ENCODE results near the gene TMC8. TPM values are rescaled to one million over a fixed set of nuclear protein-coding genes. Genes with fewer than 3 reads are reported as not detected.

TMC8 gene
- polyA plus RNA-seq, 2 of the 4 experiments (the other 2 are of a cell fraction): 0.14 to 0.26 TPM

DNA sequence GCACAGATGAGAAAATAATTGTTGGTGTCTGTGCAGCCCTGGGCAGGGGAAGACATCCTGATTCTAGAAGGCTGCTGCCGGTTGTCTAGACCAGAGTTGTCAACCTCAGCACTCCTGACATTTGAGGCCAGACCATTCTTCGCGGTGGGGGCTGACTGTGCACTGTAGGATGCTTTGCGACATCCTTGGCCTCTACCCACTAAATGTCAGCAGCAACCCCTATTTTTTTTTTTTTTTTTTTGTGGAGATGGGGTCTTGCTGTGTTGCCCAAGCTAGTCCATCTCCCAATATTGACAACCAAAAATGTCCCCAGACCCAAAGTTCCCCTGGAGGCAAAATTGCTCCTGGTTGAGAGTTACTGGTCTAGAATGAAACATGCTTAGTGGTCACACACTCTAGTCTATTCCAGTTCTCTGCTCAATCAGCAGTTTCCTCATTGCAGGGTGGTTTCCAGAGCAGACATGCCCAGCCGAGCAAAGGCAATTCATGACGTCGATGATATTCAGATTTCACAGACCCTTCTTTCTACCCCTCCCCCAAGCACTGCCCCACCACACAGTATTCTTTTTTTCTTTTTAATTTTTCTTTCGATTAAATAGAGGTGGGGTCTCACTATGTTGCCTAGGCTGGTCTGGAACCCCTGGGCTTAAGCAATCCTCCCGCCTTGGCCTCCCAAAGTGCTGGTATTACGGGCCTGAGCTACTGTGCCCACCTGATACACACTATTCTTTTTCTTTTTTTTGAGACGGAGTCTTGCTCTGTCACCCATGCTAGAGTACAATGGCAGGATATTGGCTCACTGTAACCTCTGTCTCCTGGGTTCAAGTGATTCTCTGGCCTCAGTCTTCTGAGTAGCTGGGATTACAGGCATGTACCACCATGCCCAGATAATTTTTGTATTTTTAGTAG lies 24.6 kb downstream of the TMC8 start:
- no peak overlapping the region for H3K27ac ChIP-seq
- H3K9me3 ChIP-seq: no peaks in the 10 kb centered on the region
- H3K4me2 ChIP-seq: no peak overlapping the region
- TF ChIP-seq EHMT2 (IDR thresholded peaks at IDR 0.05; ENCODE audit: low read depth): no peak
- peak; percentile 71 for TF ChIP-seq MAFK (IDR thresholded peaks at IDR 0.05; ENCODE audit: partially characterized antibody)
- WGBS (ENCODE audit: missing lambda C conversion rate): 90% methylated on average over 11 of the region's 11 CpGs
- no peak overlapping the region for H3K4me3 ChIP-seq
- CTCF ChIA-PET: interaction anchor here (0.6 to 24.0 kb wide), 3 partner anchors 13 to 255 kb away, joined by 3 to 295 read pairs (median 3); partner anchors contain the start of gene SYNGR2
- peaks cover 19% of the 10 kb centered on the region for H3K4me1 ChIP-seq
- ATAC-seq (no peak), FAIRE-seq (no peak), DNase-seq (ENCODE audit: low read depth in 1 of 2, low spot score in 1 of 2) (no peak)
- POLR2A ChIA-PET: interaction anchor here (0.6 to 0.7 kb wide), 2 partner anchors 14 to 832 kb away, joined by 3 read pairs; no protein-coding TSS in a partner anchor

DNA sequence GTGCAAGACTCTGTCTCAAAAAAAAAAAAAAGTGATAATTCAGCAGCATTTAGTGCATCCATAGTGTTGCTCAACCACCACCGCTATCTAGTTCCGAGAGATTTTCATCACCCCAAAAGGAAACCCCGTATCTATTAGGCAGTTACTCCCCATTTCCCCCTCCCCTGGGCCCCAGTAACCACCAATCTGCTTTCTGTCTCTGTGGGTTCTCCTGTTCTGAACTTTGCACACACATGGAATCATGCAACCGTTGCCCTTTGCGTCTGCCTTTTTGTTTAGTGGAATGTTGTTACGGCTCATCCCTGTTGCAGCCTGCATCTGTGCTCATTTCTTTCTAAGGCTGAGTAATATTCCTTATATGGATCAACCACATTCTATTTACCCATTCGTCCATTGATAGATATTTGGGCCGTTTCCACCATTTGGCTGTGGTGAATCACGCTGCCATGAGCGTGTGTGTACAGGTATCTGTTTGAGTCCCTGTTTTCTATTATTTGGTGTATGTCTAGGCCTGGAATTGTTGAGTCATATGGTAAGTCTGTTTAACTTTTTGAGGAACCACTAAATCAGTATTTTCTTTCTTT lies 29.1 kb downstream of the TMC8 start:
- FAIRE-seq (no peak), DNase-seq (ENCODE audit: low read depth in 1 of 2, low spot score in 1 of 2) (no peak), ATAC-seq (no peak)
- H3K27ac ChIP-seq: no peak overlapping the region
- no peak overlapping the region for H3K4me2 ChIP-seq
- 87% methylated on average over 10 of the region's 10 CpGs for WGBS (ENCODE audit: missing lambda C conversion rate)
- CTCF ChIA-PET: no interaction called here
- no peaks in the 10 kb centered on the region for H3K4me1 ChIP-seq
- H3K9me3 ChIP-seq: no peaks in the 10 kb centered on the region
- H3K4me3 ChIP-seq: no peak overlapping the region
- POLR2A ChIA-PET: no interaction called here
- no peak for TF ChIP-seq RAD21 (conservative IDR thresholded peaks at IDR 0.05 in 1 of 2, IDR thresholded peaks at IDR 0.05 in 1 of 2)
- no peak for TF ChIP-seq HDAC2 (IDR thresholded peaks at IDR 0.05)
- TF ChIP-seq JUN (IDR thresholded peaks at IDR 0.05): no peak
- no peak for TF ChIP-seq CBX2 (IDR thresholded peaks at IDR 0.05; ENCODE audit: borderline replicate concordance, low read depth)
- no peak for TF ChIP-seq GATA3 (IDR thresholded peaks at IDR 0.05; ENCODE audit: borderline replicate concordance)
- TF ChIP-seq CBX8 (IDR thresholded peaks at IDR 0.05): no peak
- no peak for TF ChIP-seq NR3C1 (IDR thresholded peaks at IDR 0.05)
- TF ChIP-seq FOXS1 (CRISPR knock-in tag; IDR thresholded peaks at IDR 0.05): no peak
- TF ChIP-seq HEYL (CRISPR knock-in tag; IDR thresholded peaks at IDR 0.05): no peak
- TF ChIP-seq SREBF2 (IDR thresholded peaks at IDR 0.05): no peak
- no peak for TF ChIP-seq POLR2A (IDR thresholded peaks at IDR 0.05; ENCODE audit: low read length)

DNA sequence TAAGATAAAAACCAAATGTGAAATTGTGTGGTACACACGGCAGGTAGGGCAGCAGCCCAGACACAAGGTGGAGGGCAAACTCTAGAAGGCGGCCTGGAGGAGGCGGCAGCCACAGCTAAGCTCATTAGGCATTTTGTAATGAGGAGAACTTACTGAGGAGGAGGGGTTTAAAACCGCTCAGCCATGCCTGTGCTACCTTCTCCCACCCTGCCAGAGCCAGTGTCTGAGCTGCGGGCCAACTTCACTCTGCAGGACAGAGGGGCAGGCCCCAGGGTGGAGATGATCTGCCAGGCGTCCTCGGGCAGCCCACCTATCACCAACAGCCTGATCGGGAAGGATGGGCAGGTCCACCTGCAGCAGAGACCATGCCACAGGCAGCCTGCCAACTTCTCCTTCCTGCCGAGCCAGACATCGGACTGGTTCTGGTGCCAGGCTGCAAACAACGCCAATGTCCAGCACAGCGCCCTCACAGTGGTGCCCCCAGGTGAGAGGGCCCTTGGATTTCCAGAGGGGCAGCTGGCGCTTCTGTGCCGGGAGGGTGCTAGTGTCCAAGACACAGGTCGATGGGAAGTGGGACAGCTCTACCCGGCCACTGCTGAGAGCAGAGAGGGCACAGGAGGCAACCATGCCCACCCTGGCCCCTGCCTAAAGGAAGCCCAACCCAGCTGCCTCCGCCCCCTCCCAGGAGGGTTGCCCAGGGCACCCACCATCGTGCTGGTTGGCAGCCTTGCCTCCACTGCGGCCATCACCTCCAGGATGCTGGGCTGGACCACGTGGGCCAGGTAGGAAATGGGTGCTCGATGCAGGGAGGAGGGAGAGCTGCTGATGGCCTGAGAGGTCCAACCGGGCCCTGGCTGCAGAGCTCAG lies 33.5 kb downstream of the TMC8 start:
- ChIA-PET CTCF (interaction anchor here (1.0 to 4.5 kb wide), 9 partner anchors 11 to 258 kb away, joined by 3 to 54 read pairs (median 8); partner anchors contain the start of gene TK1), POLR2A (no interaction called here)
- TF ChIP-seq JUN (IDR thresholded peaks at IDR 0.05): no peak
- no peak for TF ChIP-seq FOXS1 (CRISPR knock-in tag; IDR thresholded peaks at IDR 0.05)
- TF ChIP-seq ESRRA (IDR thresholded peaks at IDR 0.05; ENCODE audit: borderline replicate concordance, low read length): no peak
- TF ChIP-seq CBX2 (IDR thresholded peaks at IDR 0.05; ENCODE audit: borderline replicate concordance, low read depth): no peak
- no peak for TF ChIP-seq MAFK (IDR thresholded peaks at IDR 0.05; ENCODE audit: partially characterized antibody)
- TF ChIP-seq CHD4 (IDR thresholded peaks at IDR 0.05; ENCODE audit: borderline replicate concordance): no peak
- TF ChIP-seq, protein P1, sequence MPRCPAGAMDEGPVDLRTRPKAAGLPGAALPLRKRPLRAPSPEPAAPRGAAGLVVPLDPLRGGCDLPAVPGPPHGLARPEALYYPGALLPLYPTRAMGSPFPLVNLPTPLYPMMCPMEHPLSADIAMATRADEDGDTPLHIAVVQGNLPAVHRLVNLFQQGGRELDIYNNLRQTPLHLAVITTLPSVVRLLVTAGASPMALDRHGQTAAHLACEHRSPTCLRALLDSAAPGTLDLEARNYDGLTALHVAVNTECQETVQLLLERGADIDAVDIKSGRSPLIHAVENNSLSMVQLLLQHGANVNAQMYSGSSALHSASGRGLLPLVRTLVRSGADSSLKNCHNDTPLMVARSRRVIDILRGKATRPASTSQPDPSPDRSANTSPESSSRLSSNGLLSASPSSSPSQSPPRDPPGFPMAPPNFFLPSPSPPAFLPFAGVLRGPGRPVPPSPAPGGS (IDR thresholded peaks at IDR 0.05): no peak
- TF ChIP-seq, protein P2, sequence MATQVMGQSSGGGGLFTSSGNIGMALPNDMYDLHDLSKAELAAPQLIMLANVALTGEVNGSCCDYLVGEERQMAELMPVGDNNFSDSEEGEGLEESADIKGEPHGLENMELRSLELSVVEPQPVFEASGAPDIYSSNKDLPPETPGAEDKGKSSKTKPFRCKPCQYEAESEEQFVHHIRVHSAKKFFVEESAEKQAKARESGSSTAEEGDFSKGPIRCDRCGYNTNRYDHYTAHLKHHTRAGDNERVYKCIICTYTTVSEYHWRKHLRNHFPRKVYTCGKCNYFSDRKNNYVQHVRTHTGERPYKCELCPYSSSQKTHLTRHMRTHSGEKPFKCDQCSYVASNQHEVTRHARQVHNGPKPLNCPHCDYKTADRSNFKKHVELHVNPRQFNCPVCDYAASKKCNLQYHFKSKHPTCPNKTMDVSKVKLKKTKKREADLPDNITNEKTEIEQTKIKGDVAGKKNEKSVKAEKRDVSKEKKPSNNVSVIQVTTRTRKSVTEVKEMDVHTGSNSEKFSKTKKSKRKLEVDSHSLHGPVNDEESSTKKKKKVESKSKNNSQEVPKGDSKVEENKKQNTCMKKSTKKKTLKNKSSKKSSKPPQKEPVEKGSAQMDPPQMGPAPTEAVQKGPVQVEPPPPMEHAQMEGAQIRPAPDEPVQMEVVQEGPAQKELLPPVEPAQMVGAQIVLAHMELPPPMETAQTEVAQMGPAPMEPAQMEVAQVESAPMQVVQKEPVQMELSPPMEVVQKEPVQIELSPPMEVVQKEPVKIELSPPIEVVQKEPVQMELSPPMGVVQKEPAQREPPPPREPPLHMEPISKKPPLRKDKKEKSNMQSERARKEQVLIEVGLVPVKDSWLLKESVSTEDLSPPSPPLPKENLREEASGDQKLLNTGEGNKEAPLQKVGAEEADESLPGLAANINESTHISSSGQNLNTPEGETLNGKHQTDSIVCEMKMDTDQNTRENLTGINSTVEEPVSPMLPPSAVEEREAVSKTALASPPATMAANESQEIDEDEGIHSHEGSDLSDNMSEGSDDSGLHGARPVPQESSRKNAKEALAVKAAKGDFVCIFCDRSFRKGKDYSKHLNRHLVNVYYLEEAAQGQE (IDR thresholded peaks at IDR 0.05): no peak
- H3K4me2 ChIP-seq: no peak overlapping the region
- 0 out of 3 replicates have a peak, but pooled peaks cover 3% of the 10 kb centered on the region for H3K4me1 ChIP-seq
- WGBS (ENCODE audit: missing lambda C conversion rate): 75% methylated on average over 17 of the region's 22 CpGs
- no peak for ATAC-seq
- H3K27ac ChIP-seq: no peak overlapping the region
- FAIRE-seq: no peak
- no peaks in the 10 kb centered on the region for H3K9me3 ChIP-seq
- no peak for DNase-seq (ENCODE audit: low read depth in 1 of 2, low spot score in 1 of 2)
- H3K4me3 ChIP-seq: no peak overlapping the region
